RWPE1 (cell line): ENCODE data around the gene RGS6.

Experiments used
- CTCF ChIA-PET: fragments of 350-600 bp; sonication (Branson Sonifier 250); formaldehyde crosslinking; extraction: SDS; loops from one replicate; lab custom pipeline; 2021; lab: Yijun Ruan, JAX
- POLR2A ChIA-PET: fragments of 400-600 bp; formaldehyde crosslinking; extraction: SDS; loops from one replicate; lab custom pipeline; 2020; ENCODE audit warnings: antibody characterized with exemption; ENCODE audit not compliant: low non-redundant PET; lab: Yijun Ruan, JAX
- DNase-seq: peaks from one replicate; pipeline ENCODE4 v3.0.0; 2012; ENCODE audit warnings: low spot score
- H3K27ac ChIP-seq: fragments of 450-650 bp; 2 replicates; pipeline ENCODE4 v1.5.1; 2017
- CTCF ChIP-seq: fragments of 450-650 bp; conservative IDR thresholded peaks from 2 replicates; pipeline ENCODE4 v1.5.1; 2017; ENCODE audit warnings: low read depth, mild to moderate bottlenecking

The RGS6 gene

GRCh38 chr14:72213424-72213823 is 281.2 kb downstream of the RGS6 start:
- no peak for TF ChIP-seq CTCF
- POLR2A ChIA-PET: no interaction called here
- DNase-seq: no peak
- CTCF ChIA-PET: no interaction called here
- H3K27ac ChIP-seq: no peak overlapping the region

GRCh38 chr14:72215080-72215479 is 282.9 kb downstream of the RGS6 start:
- DNase-seq: no peak
- H3K27ac ChIP-seq: no peak overlapping the region
- CTCF ChIA-PET: no interaction called here
- no peak for TF ChIP-seq CTCF
- POLR2A ChIA-PET: no interaction called here

- no peak overlapping the region for H3K27ac ChIP-seq
- ChIA-PET CTCF (no interaction called here), POLR2A (no interaction called here)
- DNase-seq: no peak
- TF ChIP-seq CTCF: no peak
These were observed 284.9 kb downstream of the RGS6 start for GRCh38 chr14:72217135-72217534.

GRCh38 chr14:72222046-72222445 is 289.8 kb downstream of the RGS6 start:
- H3K27ac ChIP-seq: no peak overlapping the region
- no peak for TF ChIP-seq CTCF
- DNase-seq: no peak
- POLR2A ChIA-PET: no interaction called here
- CTCF ChIA-PET: no interaction called here

- DNase-seq: no peak
- H3K27ac ChIP-seq: no peak overlapping the region
- no peak for TF ChIP-seq CTCF
- CTCF ChIA-PET: no interaction called here
- POLR2A ChIA-PET: no interaction called here
These were observed 304.4 kb downstream of the RGS6 start for GRCh38 chr14:72236629-72237028.

GRCh38 chr14:72237722-72238666 is 305.8 kb downstream of the RGS6 start:
- no peak overlapping the region for H3K27ac ChIP-seq
- POLR2A ChIA-PET: interaction anchor here (0.6 kb wide), 1 partner anchor 9 kb away, joined by 3 read pairs; no protein-coding TSS in a partner anchor
- CTCF ChIA-PET: interaction anchor here (0.6 kb wide), 2 partner anchors 112 to 501 kb away, joined by 3 read pairs; no protein-coding TSS in a partner anchor
- DNase-seq: no peak
- TF ChIP-seq CTCF: no peak
